PC-3 (cell line): ENCODE results near the gene RIC8B.

Experiments used
- CTCF ChIP-seq: fragments of 300-600 bp; sonication (generic); conservative IDR thresholded peaks from 2 replicates; pipeline ENCODE4 v1.5.1; 2017; ENCODE audit warnings: antibody characterized with exemption, low read depth, mild to moderate bottlenecking, low read length
- EZH2 ChIP-seq: fragments of 300-600 bp; sonication (generic); IDR thresholded peaks from one replicate; pipeline ENCODE4 v1.6.1; 2017; ENCODE audit warnings: antibody characterized with exemption, mild to moderate bottlenecking, low read length; ENCODE audit not compliant: unreplicated experiment
- EZH2phosphoT487 ChIP-seq: fragments of 300-600 bp; sonication (generic); IDR thresholded peaks from 2 replicates; pipeline ENCODE4 v1.6.1; 2018; ENCODE audit warnings: mild to moderate bottlenecking, antibody characterized with exemption, low read length, borderline replicate concordance

GRCh38 chr12:106769546-106769945 lies 4.9 kb upstream of the RIC8B start:
- TF ChIP-seq CTCF (no peak), EZH2 (no peak), EZH2phosphoT487 (no peak)
